B cell (primary cell): ENCODE data around the gene NBPF4.

Experiments used
- EZH2 ChIP-seq: IDR thresholded peaks from 2 replicates; pipeline ENCODE4 v1.6.1; 2012; ENCODE audit warnings: borderline replicate concordance, low read depth, mild to moderate bottlenecking, moderate library complexity, low read length; ENCODE audit not compliant: insufficient read depth, poor library complexity, severe bottlenecking
- TF ChIP-seq, protein P1 (sequence below): fragments of 200-600 bp; IDR thresholded peaks from one replicate; pipeline ENCODE4 v1.8.0; 2022; ENCODE audit warnings: antibody characterized with exemption, mild to moderate bottlenecking

DNA sequence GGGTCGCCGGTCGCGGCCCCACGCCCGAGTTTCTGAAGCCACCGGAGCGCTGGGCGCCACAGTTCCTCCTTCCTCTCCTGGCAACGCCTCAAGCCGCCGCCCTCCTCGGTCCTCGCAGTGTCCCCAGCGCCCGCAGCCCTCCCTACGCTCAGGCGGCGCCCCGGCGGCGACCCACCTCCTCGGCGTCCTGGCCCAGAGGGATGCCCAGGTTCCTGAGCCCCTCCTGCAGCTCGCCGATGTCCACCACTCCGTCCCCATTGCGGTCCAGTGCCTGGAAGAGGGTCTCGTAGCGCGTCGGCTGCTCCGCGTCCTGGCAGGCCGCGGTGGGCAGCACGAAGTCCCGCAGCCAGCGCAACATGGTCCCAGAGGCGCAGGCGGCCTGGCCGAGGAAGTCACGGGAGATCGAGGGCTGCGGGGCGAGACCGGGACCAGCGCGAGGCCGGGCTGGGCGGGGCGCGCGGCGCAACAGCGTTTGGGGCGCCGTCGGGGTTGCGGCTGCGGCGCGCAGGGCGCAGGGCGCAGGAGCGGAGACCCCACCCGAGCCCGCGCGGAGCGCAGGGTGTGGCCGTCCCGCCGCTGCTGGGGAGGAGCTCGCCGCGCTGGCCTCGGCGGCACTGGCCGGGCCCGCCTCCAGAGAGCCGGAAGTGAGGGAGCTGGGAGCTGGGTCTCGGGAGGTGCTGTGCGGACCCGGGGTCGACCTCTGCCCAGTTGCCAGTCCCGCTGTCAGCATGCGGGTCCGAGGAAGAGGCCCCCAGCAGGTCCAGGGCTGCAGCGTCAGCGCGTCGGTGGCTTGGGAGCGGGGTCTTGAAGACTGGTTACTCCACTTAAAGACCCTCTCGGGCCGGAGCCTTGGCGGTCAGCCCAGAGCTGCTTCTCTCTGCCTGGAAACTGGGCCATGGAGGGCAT lies 43.8 kb downstream of the NBPF4 start, which contains the start of gene SLC25A24:
- TF ChIP-seq, protein P1, sequence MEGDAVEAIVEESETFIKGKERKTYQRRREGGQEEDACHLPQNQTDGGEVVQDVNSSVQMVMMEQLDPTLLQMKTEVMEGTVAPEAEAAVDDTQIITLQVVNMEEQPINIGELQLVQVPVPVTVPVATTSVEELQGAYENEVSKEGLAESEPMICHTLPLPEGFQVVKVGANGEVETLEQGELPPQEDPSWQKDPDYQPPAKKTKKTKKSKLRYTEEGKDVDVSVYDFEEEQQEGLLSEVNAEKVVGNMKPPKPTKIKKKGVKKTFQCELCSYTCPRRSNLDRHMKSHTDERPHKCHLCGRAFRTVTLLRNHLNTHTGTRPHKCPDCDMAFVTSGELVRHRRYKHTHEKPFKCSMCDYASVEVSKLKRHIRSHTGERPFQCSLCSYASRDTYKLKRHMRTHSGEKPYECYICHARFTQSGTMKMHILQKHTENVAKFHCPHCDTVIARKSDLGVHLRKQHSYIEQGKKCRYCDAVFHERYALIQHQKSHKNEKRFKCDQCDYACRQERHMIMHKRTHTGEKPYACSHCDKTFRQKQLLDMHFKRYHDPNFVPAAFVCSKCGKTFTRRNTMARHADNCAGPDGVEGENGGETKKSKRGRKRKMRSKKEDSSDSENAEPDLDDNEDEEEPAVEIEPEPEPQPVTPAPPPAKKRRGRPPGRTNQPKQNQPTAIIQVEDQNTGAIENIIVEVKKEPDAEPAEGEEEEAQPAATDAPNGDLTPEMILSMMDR, result no peak
- TF ChIP-seq EZH2, result no peak
